HUES64 (cell line): ENCODE measurements around the gene VGLL3.

Source experiments
- H3K27ac ChIP-seq: 2 replicates; pipeline ENCODE4 v1.7.0; 2013; ENCODE audit warnings: low read depth, low read length, inconsistent platforms
- H3K27me3 ChIP-seq: 2 replicates; pipeline ENCODE4 v1.6.1; 2013; ENCODE audit warnings: mild to moderate bottlenecking, low read length; ENCODE audit not compliant: insufficient read depth
- H3K36me3 ChIP-seq: 2 replicates; pipeline ENCODE4 v1.6.1; 2013; ENCODE audit warnings: mild to moderate bottlenecking, low read length; ENCODE audit not compliant: insufficient read depth
- H3K4me1 ChIP-seq: 2 replicates; pipeline ENCODE4 v1.6.1; 2013; ENCODE audit warnings: mild to moderate bottlenecking, low read length, moderate library complexity; ENCODE audit not compliant: insufficient read depth
- H3K4me3 ChIP-seq: 2 replicates; pipeline ENCODE4 v1.5.1; 2013; ENCODE audit warnings: mild to moderate bottlenecking, low read length, moderate library complexity
- H3K9ac ChIP-seq: 2 replicates; pipeline ENCODE4 v1.6.1; 2013; ENCODE audit warnings: mild to moderate bottlenecking, low read depth, low read length
- H3K9me3 ChIP-seq: 2 replicates; pipeline ENCODE4 v1.6.1; 2013; ENCODE audit warnings: low read depth, low read length; ENCODE audit not compliant: insufficient read depth
- WGBS: fragments of 150-250, 120-280 bp; methylation state at CpG from one replicate; pipeline ENCODE4 v1.1.7; 2013; ENCODE audit warnings: missing lambda C conversion rate; 5-methylcytosine and 5-hydroxymethylcytosine counted together

VGLL3 gene

DNA sequence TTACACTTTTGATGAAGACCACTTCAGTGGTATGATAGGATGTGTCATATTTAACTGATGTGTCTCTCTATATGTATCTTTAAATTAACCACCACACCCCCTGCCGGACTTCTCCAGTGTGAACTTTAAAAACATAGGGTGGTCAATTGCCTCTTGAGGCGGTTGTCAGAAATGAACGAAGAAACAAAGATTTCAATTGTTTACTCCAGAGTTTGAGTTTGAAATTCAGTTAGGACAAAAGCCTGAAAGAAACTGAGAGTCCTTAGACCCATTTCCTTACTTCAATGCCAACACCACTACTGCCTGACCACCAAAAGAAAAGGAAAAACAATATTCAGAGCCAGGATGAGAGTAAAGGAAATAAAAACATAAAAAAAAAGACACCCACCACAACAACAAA, 40.2 kb downstream of the VGLL3 start:
- Histone ChIP-seq H3K9me3 (no peaks in the 10 kb centered on the region), H3K4me3 (no peak overlapping the region), H3K36me3 (no peaks in the 10 kb centered on the region), H3K4me1 (peaks cover 12% of the 10 kb centered on the region; the same call in 1 of the 2 replicates), H3K9ac (no peak overlapping the region), H3K27me3 (no peaks in the 10 kb centered on the region), H3K27ac (no peak overlapping the region)
- WGBS: 98% methylated on average over 3 of the region's 3 CpGs

DNA sequence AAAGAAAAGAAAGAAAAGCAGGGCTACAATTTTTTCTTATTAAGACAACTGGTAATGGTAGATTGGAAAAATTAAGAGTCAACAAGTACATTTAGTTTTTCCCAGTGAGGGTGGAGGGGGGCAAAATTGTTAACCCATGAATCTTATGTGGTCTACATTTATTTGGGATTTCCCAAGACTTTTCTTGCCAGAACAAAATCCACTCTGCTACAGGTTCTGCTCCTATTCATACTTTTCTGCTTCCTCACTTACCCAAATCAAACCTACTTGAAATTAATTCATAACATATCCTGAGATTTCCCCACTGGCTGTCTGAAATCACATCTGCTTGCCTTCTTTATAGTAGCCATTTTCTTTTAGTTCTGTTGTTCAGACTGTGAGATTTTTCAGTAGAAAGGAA, 41.1 kb downstream of the VGLL3 start:
- H3K27ac ChIP-seq: no peak overlapping the region
- H3K36me3 ChIP-seq: no peaks in the 10 kb centered on the region
- no peaks in the 10 kb centered on the region for H3K27me3 ChIP-seq
- H3K4me3 ChIP-seq: no peak overlapping the region
- no peaks in the 10 kb centered on the region for H3K9me3 ChIP-seq
- no peak overlapping the region for H3K9ac ChIP-seq
- peaks cover 12% of the 10 kb centered on the region; the same call in 1 of the 2 replicates for H3K4me1 ChIP-seq

DNA sequence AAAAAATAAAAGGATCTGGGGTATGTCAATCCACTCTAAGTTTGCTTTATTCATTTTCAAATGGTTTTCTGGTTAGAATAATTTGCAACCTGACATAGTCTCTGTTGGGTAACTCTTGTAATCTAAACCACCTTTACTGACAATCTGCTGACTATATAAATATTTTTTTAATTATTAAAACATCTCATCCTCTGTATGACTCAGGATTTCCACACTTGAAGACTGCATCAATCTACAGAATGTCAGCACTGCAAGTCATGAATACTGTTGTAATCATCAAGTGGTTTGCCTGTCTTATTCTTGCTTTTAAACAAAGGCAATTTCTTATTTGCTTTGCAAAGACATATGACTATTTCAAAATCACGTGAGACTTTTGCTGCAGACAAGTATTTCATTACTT, 42.1 kb downstream of the VGLL3 start:
- Histone ChIP-seq H3K27ac (no peak overlapping the region), H3K4me1 (peaks cover 12% of the 10 kb centered on the region; the same call in 1 of the 2 replicates), H3K9ac (no peak overlapping the region), H3K4me3 (no peak overlapping the region), H3K9me3 (no peaks in the 10 kb centered on the region), H3K27me3 (no peaks in the 10 kb centered on the region), H3K36me3 (no peaks in the 10 kb centered on the region)
- 90% methylated on average over 1 of the region's 1 CpG for WGBS

DNA sequence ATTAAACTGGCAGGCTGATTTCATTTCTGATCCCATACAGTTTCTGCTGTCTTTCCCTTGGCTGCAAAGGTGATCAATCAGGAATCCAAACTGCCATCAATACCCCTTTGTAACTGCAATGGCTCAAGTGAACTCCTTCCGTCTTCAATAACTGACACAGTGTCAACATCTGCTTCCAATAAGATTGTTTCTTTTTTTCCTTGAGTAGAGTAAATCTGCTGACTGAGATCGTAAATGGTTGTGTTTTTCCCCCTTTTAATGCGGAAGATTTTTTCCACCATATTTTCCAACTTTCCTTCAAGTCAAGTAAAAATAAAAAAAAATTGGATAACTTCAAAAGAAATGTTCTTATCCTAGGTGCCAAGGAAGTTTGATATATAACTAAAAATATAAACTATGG, 48.7 kb downstream of the VGLL3 start:
- no peaks in the 10 kb centered on the region for H3K36me3 ChIP-seq
- no peak overlapping the region for H3K27ac ChIP-seq
- WGBS: 82% methylated on average over 1 of the region's 3 CpGs
- H3K4me3 ChIP-seq: no peak overlapping the region
- no peaks in the 10 kb centered on the region for H3K4me1 ChIP-seq
- H3K9ac ChIP-seq: no peak overlapping the region
- no peaks in the 10 kb centered on the region for H3K27me3 ChIP-seq
- no peaks in the 10 kb centered on the region for H3K9me3 ChIP-seq

GRCh38 chr3:86938416-86939105, 52.4 kb downstream of the VGLL3 start:
- H3K4me1 ChIP-seq: no peaks in the 10 kb centered on the region
- no peaks in the 10 kb centered on the region for H3K36me3 ChIP-seq
- H3K9ac ChIP-seq: no peak overlapping the region
- no peaks in the 10 kb centered on the region for H3K27me3 ChIP-seq
- H3K4me3 ChIP-seq: no peak overlapping the region
- 97% methylated on average over 3 of the region's 3 CpGs for WGBS
- no peak overlapping the region for H3K27ac ChIP-seq
- no peaks in the 10 kb centered on the region for H3K9me3 ChIP-seq

DNA sequence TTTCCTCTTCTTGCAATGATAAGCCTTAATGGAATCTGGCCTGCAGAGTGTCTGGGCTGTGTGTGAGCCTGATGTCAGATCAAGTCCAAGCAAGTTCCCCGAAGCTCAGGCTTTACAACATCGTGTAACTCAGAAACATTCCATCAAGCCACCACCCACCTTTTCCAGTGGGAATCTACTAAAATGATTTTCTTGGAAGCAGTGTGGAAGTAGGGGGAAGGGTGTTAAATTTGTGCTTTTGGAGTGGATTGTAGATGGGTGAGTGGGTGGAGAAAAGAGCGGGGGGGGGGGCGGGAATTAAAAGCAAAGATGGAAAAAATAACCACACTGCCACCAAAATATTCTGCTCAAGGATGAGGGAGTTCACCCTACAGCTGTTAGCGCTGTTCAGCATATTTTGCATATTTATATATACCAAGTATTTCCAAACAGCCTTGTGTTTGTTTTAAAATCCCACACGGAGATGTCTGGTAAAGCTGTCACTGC, 53.6 kb downstream of the VGLL3 start:
- Histone ChIP-seq H3K9ac (no peak overlapping the region), H3K4me1 (no peaks in the 10 kb centered on the region), H3K4me3 (no peak overlapping the region), H3K9me3 (no peaks in the 10 kb centered on the region), H3K27me3 (no peaks in the 10 kb centered on the region), H3K27ac (no peak overlapping the region), H3K36me3 (no peaks in the 10 kb centered on the region)
- WGBS: 90% methylated on average over 2 of the region's 6 CpGs

- WGBS: 93% methylated on average over 3 of the region's 3 CpGs
Measured at GRCh38 chr3:86934851-86935250, 56.1 kb downstream of the VGLL3 start.

DNA sequence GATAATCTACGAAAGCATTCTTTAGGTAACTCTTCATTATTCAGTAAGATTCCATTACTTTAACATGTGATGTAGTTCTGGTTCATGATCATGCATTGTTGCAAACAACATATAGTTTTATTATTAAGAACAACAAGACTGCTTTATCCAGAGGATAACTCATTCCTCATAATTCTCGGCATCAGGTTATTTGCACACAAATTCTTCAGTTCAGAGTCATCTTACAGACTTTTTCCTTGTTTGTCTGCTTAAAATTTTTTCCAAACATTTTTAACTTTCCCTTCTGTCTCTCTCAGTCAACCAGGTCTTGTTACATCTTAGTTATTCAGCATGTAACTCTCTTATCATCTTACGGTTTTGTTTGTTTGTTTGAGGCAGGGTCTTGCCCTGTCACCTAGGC, 60.1 kb downstream of the VGLL3 start:
- H3K9me3 ChIP-seq: no peaks in the 10 kb centered on the region
- H3K4me3 ChIP-seq: no peak overlapping the region
- H3K9ac ChIP-seq: no peak overlapping the region
- H3K36me3 ChIP-seq: no peaks in the 10 kb centered on the region
- 88% methylated on average over 3 of the region's 3 CpGs for WGBS
- no peaks in the 10 kb centered on the region for H3K27me3 ChIP-seq
- no peaks in the 10 kb centered on the region for H3K4me1 ChIP-seq
- no peak overlapping the region for H3K27ac ChIP-seq

More at GRCh38 chr3:86934851-86935250, 56.1 kb downstream of the VGLL3 start:
- Histone ChIP-seq H3K36me3 (no peaks in the 10 kb centered on the region), H3K9ac (no peak overlapping the region), H3K4me1 (no peaks in the 10 kb centered on the region), H3K9me3 (no peaks in the 10 kb centered on the region), H3K27ac (no peak overlapping the region), H3K27me3 (no peaks in the 10 kb centered on the region), H3K4me3 (no peak overlapping the region)

- Histone ChIP-seq H3K4me3 (no peak overlapping the region), H3K27me3 (no peaks in the 10 kb centered on the region), H3K9ac (no peak overlapping the region), H3K36me3 (no peaks in the 10 kb centered on the region), H3K9me3 (no peaks in the 10 kb centered on the region), H3K4me1 (peaks cover 6% of the 10 kb centered on the region; the same call in 1 of the 2 replicates), H3K27ac (no peak overlapping the region)
- 82% methylated on average over 1 of the region's 1 CpG for WGBS
Measured at GRCh38 chr3:86930181-86930580, 60.8 kb downstream of the VGLL3 start.

GRCh38 chr3:86929046-86929445, 61.9 kb downstream of the VGLL3 start:
- H3K36me3 ChIP-seq: no peaks in the 10 kb centered on the region
- H3K9ac ChIP-seq: no peak overlapping the region
- no peaks in the 10 kb centered on the region for H3K9me3 ChIP-seq

DNA sequence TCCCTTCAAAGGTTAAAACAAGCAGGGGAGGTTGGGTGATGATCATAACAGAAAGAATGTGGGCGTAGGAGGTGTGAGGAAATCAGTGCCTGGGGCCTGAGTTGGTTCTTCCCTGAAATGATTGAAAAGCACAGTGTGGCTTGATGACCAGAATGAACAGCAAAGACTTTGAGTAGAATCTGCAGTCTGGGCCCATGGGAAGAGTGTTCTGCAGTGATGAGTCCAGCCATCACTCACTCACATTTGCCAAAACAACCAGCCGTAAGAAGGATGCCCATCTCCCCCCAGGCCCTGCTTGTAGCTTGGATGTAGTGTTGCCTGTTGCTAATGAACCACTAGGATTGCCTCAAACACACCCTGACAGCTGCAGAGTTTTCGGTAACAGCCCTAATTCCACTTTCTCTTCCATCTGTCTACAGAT, 67.9 kb downstream of the VGLL3 start:
- no peaks in the 10 kb centered on the region for H3K36me3 ChIP-seq
- peaks cover 20% of the 10 kb centered on the region for H3K4me1 ChIP-seq
- no peaks in the 10 kb centered on the region for H3K9me3 ChIP-seq
- no peak overlapping the region for H3K27ac ChIP-seq
- 94% methylated on average over 3 of the region's 3 CpGs for WGBS
- H3K27me3 ChIP-seq: no peaks in the 10 kb centered on the region
- H3K9ac ChIP-seq: no peak overlapping the region
- no peak overlapping the region for H3K4me3 ChIP-seq

More at GRCh38 chr3:86929046-86929445, 61.9 kb downstream of the VGLL3 start:
- H3K27ac ChIP-seq: no peak overlapping the region
- WGBS: 92% methylated on average over 7 of the region's 7 CpGs
- H3K27me3 ChIP-seq: no peaks in the 10 kb centered on the region
- peaks cover 14% of the 10 kb centered on the region; the same call in 1 of the 2 replicates for H3K4me1 ChIP-seq
- H3K4me3 ChIP-seq: no peak overlapping the region
